8988T (cell line): ENCODE results near the gene PKIG.

ENCODE experiments used
- DNase-seq: peaks from one replicate; pipeline ENCODE4 v3.0.0; 2011

PKIG gene

GRCh38 chr20:44597516-44597915 lies 15.1 kb downstream of the PKIG start:
- no peak for DNase-seq

GRCh38 chr20:44597930-44598329 lies 15.6 kb downstream of the PKIG start:
- no peak for DNase-seq

- DNase-seq, result no peak
Observed at GRCh38 chr20:44598423-44599305, 16.3 kb downstream of the PKIG start.

GRCh38 chr20:44599715-44600114 lies 17.3 kb downstream of the PKIG start:
- no peak for DNase-seq

- no peak for DNase-seq
Observed at GRCh38 chr20:44600301-44600700, 17.9 kb downstream of the PKIG start.

- no peak for DNase-seq
Observed at GRCh38 chr20:44600758-44601201, 18.4 kb downstream of the PKIG start.

- no peak for DNase-seq
Observed at GRCh38 chr20:44601236-44601671, 18.9 kb downstream of the PKIG start.

GRCh38 chr20:44601801-44602204 lies 19.4 kb downstream of the PKIG start:
- no peak for DNase-seq

- no peak for DNase-seq
Observed at GRCh38 chr20:44603327-44603726, 20.9 kb downstream of the PKIG start.

GRCh38 chr20:44606725-44607441 lies 24.5 kb downstream of the PKIG start:
- no peak for DNase-seq

- DNase-seq, result no peak
Observed at GRCh38 chr20:44609006-44609515, 26.7 kb downstream of the PKIG start.

GRCh38 chr20:44609516-44610312 lies 27.3 kb downstream of the PKIG start:
- peak; percentile 83 for DNase-seq

GRCh38 chr20:44610313-44610962 lies 28.1 kb downstream of the PKIG start:
- no peak for DNase-seq

GRCh38 chr20:44613575-44613974 lies 31.2 kb downstream of the PKIG start:
- no peak for DNase-seq

GRCh38 chr20:44614525-44614924 lies 32.1 kb downstream of the PKIG start:
- no peak for DNase-seq

- no peak for DNase-seq
Observed at GRCh38 chr20:44615169-44615791, 32.9 kb downstream of the PKIG start.

GRCh38 chr20:44615876-44616603 lies 33.7 kb downstream of the PKIG start:
- DNase-seq, result no peak

- DNase-seq, result no peak
Observed at GRCh38 chr20:44616604-44616964, 34.2 kb downstream of the PKIG start.

GRCh38 chr20:44618318-44618731 lies 35.9 kb downstream of the PKIG start:
- no peak for DNase-seq

GRCh38 chr20:44619294-44619693 lies 36.9 kb downstream of the PKIG start:
- no peak for DNase-seq

GRCh38 chr20:44620030-44620429 lies 37.7 kb downstream of the PKIG start:
- no peak for DNase-seq
